ENCODE measurements around the gene RUNX1. TPM values are rescaled to one million over a fixed set of nuclear protein-coding genes. Genes with fewer than 3 reads are reported as not detected.

RUNX1 gene
- total and polyA plus RNA-seq, 5 experiments from 2014 or later: 13.1 to 69.0 (median 22.6) TPM

DNA sequence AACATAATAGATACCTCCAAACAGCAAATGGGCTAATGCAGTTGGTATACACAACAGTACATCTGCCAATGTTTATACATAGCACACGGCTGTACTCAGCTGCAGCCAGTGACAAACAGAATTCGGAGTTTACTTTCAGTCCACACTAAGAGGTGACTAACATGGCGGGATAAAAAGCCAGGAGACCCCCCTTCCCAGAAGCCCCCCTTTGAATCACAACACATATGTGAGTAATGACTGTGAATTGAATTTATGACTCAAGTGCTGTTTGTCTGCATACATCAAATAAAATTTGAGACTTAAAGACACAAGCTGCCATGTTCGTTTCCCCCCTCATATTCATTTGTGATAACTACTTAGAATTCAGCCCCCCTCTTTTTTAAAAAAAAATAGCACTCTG, 113.2 kb downstream of the RUNX1 start:
- Mint-ChIP-seq H3K27me3 (no peaks in the 10 kb centered on the region), H3K9me3 (peaks cover 0 to 8% (median 0%) of the 10 kb centered on the region in 9 donors), H3K36me3 (peaks cover 0 to 2% (median 0%) of the 10 kb centered on the region in 3 donors), H3K4me3 (peak overlapping the region; percentile 38 to 75 (median 62)), H3K27ac (peak overlapping the region; percentile 58 to 99 (median 94)), H3K4me1 (peaks cover 48 to 93% (median 87%) of the 10 kb centered on the region in 4 donors)
- DNase-seq: peak in 1 of 10 donors; percentile 17
- POLR2A ChIA-PET: interaction anchor here (0.6 to 2.3 kb wide), 8 partner anchors 9 to 116 kb away, joined by 3 to 13 read pairs (median 4); no protein-coding TSS in a partner anchor
- ATAC-seq: peak in 1 of 2 donors; percentile 5

DNA sequence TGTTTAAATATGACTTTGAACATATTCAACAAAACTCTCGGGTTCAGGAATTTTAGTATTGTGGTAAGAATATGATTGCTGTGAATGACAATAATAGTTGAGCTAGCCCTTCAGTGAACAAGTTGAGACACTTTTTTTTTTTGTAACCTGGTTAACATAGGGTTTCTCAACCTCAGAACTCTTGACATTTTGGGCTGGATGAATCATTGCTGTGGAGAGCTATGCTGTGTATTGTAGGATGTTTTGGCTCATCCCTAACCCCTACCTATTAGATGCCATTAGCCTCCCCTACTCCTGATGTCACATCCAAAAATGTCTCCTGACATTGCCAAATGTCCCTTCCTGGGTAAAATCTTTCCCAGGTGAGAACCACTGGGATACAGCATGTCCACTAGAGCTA, 113.7 kb downstream of the RUNX1 start:
- H3K9me3 Mint-ChIP-seq: peaks cover 0 to 8% (median 0%) of the 10 kb centered on the region in 9 donors
- peaks cover 48 to 93% (median 87%) of the 10 kb centered on the region in 4 donors for H3K4me1 Mint-ChIP-seq
- peak overlapping the region in 8 of 10 donors; percentile 28 to 65 (median 54) for H3K4me3 Mint-ChIP-seq
- peaks cover 0 to 4% (median 0%) of the 10 kb centered on the region in 3 donors for H3K36me3 Mint-ChIP-seq
- H3K27ac Mint-ChIP-seq: peak overlapping the region; percentile 58 to 99 (median 96)
- no peaks in the 10 kb centered on the region for H3K27me3 Mint-ChIP-seq
- POLR2A ChIA-PET: interaction anchor here (0.6 to 2.3 kb wide), 8 partner anchors 9 to 116 kb away, joined by 3 to 13 read pairs (median 4); no protein-coding TSS in a partner anchor
- ATAC-seq: no peak
- no peak for DNase-seq

DNA sequence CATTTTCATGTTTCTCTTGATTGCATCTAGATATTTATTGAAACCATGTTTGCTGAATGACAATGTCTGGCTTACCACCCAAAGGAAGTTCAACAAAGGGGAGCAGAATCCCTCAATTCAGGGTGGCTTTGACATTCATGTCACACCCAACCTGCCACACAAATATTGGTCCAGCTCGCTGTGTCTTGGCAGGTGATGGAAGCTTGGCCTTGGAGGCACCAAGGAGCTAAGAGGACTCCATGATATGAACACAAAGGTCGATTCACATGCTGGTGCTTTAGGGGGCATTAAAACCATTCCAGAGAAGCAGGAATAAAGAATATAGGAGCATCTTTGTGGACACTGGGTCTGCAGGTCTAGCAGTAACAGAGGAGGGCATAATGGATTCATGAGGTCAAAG, 114.8 kb downstream of the RUNX1 start:
- Mint-ChIP-seq H3K36me3 (peaks cover 0 to 2% (median 0%) of the 10 kb centered on the region in 3 donors), H3K27ac (peak overlapping the region; percentile 90 to 99 (median 96)), H3K4me1 (peaks cover 41 to 87% (median 81%) of the 10 kb centered on the region in 4 donors), H3K9me3 (peaks cover 0 to 8% (median 0%) of the 10 kb centered on the region in 9 donors), H3K27me3 (no peaks in the 10 kb centered on the region), H3K4me3 (peak overlapping the region; percentile 39 to 89 (median 81))
- ATAC-seq (no peak), DNase-seq (no peak)
- POLR2A ChIA-PET: interaction anchor here (1.0 to 2.3 kb wide), 7 partner anchors 10 to 114 kb away, joined by 3 to 13 read pairs (median 7); no protein-coding TSS in a partner anchor

DNA sequence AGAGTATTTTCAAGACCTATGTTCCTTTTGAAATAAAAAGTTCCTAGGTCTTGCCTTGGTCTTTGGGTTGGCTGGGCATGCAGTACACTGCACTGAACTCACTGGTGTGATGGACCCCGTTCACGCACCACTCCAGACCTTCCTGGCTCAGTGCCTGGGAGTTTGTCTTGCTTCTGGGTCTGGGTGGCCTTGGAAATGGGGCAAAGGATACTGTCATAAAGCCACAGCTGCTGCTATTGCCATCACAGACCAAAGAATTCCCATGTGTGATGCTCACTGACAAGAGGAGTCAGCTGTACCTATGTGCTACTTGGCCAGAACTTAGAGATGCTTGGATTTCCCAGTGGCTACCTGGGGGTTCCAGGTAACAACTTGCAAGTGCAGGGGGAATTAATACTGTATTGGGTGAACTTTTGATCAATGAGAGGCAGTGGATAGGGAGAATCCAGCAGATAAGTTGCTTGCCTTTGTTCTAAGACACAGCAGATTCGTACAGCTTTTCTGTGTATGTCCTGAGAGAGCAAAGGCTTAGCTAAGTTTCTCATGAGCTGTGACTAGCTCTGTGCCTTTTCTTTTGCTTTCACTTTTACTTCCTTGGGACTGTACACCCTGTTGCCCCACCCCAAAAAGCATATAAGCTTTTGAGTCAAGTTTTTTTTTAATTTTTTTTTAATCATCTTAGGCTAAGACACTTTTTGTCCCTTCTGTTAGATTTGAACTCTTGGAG, 115.3 kb downstream of the RUNX1 start:
- no peaks in the 10 kb centered on the region for H3K27me3 Mint-ChIP-seq
- peaks cover 0 to 8% (median 0%) of the 10 kb centered on the region in 9 donors for H3K9me3 Mint-ChIP-seq
- ATAC-seq (peak; percentile 89 to 93), DNase-seq (peak in 9 of 10 donors; percentile 7 to 70 (median 52))
- H3K36me3 Mint-ChIP-seq: peaks cover 0 to 7% (median 2%) of the 10 kb centered on the region in 3 donors
- peak overlapping the region; percentile 39 to 89 (median 81) for H3K4me3 Mint-ChIP-seq
- peak overlapping the region; percentile 90 to 99 (median 96) for H3K27ac Mint-ChIP-seq
- POLR2A ChIA-PET: interaction anchor here (0.6 to 2.3 kb wide), 13 partner anchors 10 to 443 kb away, joined by 3 to 13 read pairs (median 3); no protein-coding TSS in a partner anchor
- H3K4me1 Mint-ChIP-seq: peaks cover 42 to 87% (median 80%) of the 10 kb centered on the region in 4 donors

DNA sequence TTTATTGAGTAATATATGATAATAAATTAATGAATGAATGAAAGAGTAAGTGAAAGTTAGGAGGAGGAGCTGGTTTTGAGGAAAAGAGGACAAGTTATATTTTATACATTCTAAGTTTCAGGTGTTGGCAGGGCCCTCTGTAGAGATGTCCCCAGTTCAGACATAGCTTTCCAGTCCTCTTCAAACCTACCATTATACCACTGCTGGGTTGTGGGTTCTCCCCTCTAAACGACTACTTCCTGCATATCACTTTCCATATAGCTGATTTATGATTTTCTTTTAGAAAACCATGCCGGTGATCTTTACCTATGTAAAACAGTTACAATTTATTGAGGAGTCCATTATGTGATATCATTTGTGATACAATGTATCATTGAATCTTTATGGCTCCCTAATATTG, 116.9 kb downstream of the RUNX1 start:
- H3K4me3 Mint-ChIP-seq: peak overlapping the region in 8 of 10 donors; percentile 5 to 89 (median 44)
- H3K4me1 Mint-ChIP-seq: peaks cover 38 to 82% (median 75%) of the 10 kb centered on the region in 4 donors
- POLR2A ChIA-PET: interaction anchor here (1.3 kb wide), 1 partner anchor 23 kb away, joined by 4 read pairs; no protein-coding TSS in a partner anchor
- ATAC-seq: no peak
- peaks cover 0 to 8% (median 0%) of the 10 kb centered on the region in 9 donors for H3K9me3 Mint-ChIP-seq
- DNase-seq: no peak
- no peaks in the 10 kb centered on the region for H3K27me3 Mint-ChIP-seq
- peak overlapping the region; percentile 69 to 99 (median 96) for H3K27ac Mint-ChIP-seq
- peaks cover 0 to 9% (median 3%) of the 10 kb centered on the region in 3 donors for H3K36me3 Mint-ChIP-seq

DNA sequence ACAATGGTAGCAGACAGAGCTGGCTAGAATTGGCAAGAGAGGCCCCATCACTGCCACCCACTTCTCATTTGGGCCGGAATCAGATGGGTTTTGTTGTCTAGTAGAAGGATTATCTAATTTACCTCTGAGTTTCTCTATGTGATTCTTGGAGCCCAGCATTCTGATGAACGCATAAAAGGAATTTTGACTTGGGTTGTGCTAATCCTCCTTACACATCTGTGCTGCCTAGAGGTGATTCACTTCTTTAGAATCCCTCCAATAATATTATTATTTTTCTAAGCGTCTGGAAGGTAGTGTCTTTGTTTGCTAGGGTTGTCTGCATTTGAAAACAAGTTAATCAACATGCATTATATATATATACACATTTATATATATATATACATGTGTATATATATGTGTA, 118.1 kb downstream of the RUNX1 start:
- Mint-ChIP-seq H3K27me3 (no peaks in the 10 kb centered on the region), H3K4me3 (no peak overlapping the region), H3K36me3 (peaks cover 0 to 14% (median 3%) of the 10 kb centered on the region in 3 donors), H3K27ac (peak overlapping the region in 7 of 10 donors; percentile 5 to 63 (median 21)), H3K9me3 (peaks cover 0 to 8% (median 0%) of the 10 kb centered on the region in 9 donors), H3K4me1 (peaks cover 40 to 81% (median 75%) of the 10 kb centered on the region in 4 donors)
- no peak for DNase-seq
- POLR2A ChIA-PET: no interaction called here
- ATAC-seq: no peak

DNA sequence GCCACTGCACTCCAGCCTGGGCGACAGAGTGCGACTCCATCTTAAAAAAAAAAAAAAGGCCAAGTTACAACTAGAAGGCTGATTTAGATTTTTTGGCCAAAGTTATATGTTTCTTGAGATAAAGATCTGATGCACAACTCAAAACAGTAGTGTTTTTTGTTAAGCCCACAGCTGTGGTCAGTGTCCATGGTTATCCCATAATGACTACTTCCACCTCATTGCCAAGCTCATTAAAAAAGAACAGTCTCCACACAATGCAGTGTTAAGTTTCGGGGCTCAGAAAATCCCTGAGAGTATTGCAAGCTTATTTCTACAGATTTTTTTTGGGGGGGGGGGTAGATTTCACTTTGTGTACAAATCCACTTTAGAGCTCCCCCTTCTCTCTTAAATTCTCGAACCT, 120.5 kb downstream of the RUNX1 start:
- peaks cover 0 to 8% (median 0%) of the 10 kb centered on the region in 9 donors for H3K9me3 Mint-ChIP-seq
- DNase-seq (no peak), ATAC-seq (no peak)
- no peak overlapping the region for H3K4me3 Mint-ChIP-seq
- no peaks in the 10 kb centered on the region for H3K27me3 Mint-ChIP-seq
- peaks cover 0 to 26% (median 15%) of the 10 kb centered on the region in 3 donors for H3K36me3 Mint-ChIP-seq
- POLR2A ChIA-PET: interaction anchor here (0.6 kb wide), 1 partner anchor 449 kb away, joined by 4 read pairs; no protein-coding TSS in a partner anchor
- H3K27ac Mint-ChIP-seq: peak overlapping the region in 1 of 10 donors; percentile 23
- H3K4me1 Mint-ChIP-seq: peaks cover 36 to 79% (median 73%) of the 10 kb centered on the region in 4 donors

DNA sequence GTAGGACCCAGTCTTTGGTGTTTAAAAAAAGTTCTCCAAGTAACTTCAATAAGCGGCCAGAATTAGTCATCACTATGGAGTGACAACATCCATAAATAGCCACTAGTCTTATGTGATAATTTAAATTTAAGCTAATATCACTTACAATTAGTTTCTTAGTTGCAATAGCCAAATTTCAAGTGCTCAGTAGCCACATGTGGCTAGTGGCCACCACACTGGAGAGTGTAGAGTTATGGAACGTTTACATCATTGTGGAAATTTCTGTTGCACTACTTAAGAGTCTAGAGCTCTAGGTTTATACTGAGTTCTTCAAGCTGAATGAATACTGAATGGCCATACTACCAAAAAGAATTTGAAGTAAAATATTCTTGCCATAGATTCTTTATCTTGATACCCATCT, 121.1 kb downstream of the RUNX1 start:
- Mint-ChIP-seq H3K9me3 (peaks cover 0 to 8% (median 0%) of the 10 kb centered on the region in 9 donors), H3K4me1 (peaks cover 35 to 79% (median 72%) of the 10 kb centered on the region in 4 donors), H3K4me3 (no peak overlapping the region), H3K27ac (peak overlapping the region in 1 of 10 donors; percentile 4), H3K36me3 (peaks cover 0 to 26% (median 15%) of the 10 kb centered on the region in 3 donors), H3K27me3 (no peaks in the 10 kb centered on the region)
- POLR2A ChIA-PET: no interaction called here
- ATAC-seq (no peak), DNase-seq (no peak)

DNA sequence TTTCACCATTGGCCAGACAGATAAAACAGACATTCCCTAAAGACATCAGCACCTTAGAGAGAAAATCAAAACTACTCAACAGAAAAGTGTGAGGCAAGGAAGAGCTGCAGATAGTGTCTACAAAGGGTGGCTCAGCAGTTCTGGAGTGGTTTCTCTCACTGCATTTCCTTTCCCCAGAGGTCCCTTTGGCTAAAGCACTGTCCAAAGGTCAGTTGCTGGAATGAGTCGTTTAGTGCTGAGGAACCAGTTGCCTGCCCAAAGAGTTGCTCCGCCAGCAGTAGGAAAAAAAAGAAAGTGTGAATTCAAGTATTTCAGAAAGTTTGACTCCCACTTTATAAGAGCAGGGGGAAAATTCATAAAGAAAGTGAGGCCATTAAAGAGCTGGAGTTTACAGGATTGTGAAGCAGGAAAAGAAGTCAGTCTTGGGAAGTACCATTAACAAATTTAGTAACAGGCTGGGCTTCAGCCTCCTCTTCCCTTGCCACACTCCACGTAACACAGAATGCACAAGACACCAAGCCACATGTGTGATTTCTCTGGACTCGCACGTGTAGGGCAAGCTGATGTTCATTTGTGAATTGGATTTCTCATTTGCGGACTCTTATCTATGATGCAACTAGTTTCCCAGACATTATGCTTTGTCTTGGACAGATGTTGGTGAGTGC, 122.2 kb downstream of the RUNX1 start:
- no peaks in the 10 kb centered on the region for H3K27me3 Mint-ChIP-seq
- no peak overlapping the region for H3K4me3 Mint-ChIP-seq
- H3K36me3 Mint-ChIP-seq: peaks cover 0 to 31% (median 17%) of the 10 kb centered on the region in 3 donors
- H3K4me1 Mint-ChIP-seq: peaks cover 29 to 79% (median 72%) of the 10 kb centered on the region in 4 donors
- POLR2A ChIA-PET: interaction anchor here (0.6 to 1.4 kb wide), 5 partner anchors 9 to 121 kb away, joined by 3 to 4 read pairs (median 3); no protein-coding TSS in a partner anchor
- ATAC-seq (no peak), DNase-seq (no peak)
- peak overlapping the region in 1 of 10 donors; percentile 36 for H3K27ac Mint-ChIP-seq
- H3K9me3 Mint-ChIP-seq: peaks cover 0 to 7% (median 0%) of the 10 kb centered on the region in 9 donors

DNA sequence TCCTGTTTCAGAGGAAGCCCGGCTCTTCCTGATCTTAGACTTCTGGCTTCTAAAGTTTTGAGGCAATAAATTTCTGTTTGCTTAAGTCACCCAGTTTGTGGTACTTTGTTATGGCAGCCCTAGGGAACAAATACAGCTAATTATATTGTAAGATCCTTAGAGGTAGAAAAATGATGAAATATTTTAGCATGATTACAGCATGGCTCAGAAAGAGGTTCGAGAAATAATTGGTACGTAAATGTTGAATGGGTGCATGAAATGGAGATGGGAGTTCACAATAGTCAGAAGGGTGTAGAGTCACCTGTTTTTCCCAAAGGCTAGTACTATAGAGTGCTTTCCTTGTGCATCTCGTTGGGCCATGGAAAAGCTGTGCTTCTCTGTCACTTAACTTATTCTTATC, 123.5 kb downstream of the RUNX1 start:
- Mint-ChIP-seq H3K27me3 (no peaks in the 10 kb centered on the region), H3K4me1 (peaks cover 25 to 80% (median 73%) of the 10 kb centered on the region in 4 donors)
- POLR2A ChIA-PET: no interaction called here

DNA sequence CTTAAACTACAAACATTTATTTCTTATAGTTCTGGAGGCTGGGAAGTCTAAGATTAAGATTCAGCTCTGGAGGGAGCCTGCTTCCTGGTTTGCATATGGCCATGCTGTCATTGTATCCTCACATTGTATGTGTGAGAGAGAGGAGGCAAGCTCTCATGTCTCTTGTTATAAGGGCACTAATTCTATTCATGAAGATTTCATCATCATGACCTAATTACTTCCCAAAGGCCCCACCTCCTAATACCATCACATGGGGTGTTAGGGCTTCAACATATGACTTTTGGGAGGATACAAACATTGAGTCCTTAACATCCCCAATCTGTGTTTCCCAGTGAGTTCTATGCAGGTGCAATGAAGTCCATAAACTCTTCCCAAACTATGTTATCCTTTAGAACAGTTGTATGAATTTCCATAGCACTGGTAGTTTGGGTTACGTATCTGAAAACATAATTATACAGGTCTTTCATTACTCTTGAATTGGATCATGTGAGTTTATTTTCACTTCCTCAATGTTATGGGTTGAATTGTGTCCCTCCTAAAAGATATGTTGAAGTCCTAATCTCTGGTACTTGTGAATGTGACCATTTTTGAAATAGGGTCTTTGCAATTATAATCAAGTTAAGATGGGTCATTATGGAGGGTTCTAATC, 124.2 kb downstream of the RUNX1 start:
- POLR2A ChIA-PET: interaction anchor here (2.2 kb wide), 1 partner anchor 9 kb away, joined by 9 read pairs; no protein-coding TSS in a partner anchor
- Mint-ChIP-seq H3K36me3 (peaks cover 0 to 35% (median 18%) of the 10 kb centered on the region in 3 donors), H3K4me1 (peaks cover 27 to 85% (median 73%) of the 10 kb centered on the region in 4 donors), H3K27ac (peak overlapping the region in 3 of 10 donors; percentile 8 to 72 (median 70)), H3K4me3 (peak overlapping the region in 1 of 10 donors; percentile 12), H3K27me3 (no peaks in the 10 kb centered on the region), H3K9me3 (peaks cover 0 to 6% (median 0%) of the 10 kb centered on the region in 9 donors)
- ATAC-seq (no peak), DNase-seq (no peak)

More for the DNA sequence above, 123.5 kb downstream of the RUNX1 start:
- peak overlapping the region in 2 of 10 donors; percentile 8 to 70 for H3K27ac Mint-ChIP-seq
- ATAC-seq (no peak), DNase-seq (no peak)
- peaks cover 0 to 6% (median 0%) of the 10 kb centered on the region in 9 donors for H3K9me3 Mint-ChIP-seq
- H3K36me3 Mint-ChIP-seq: peaks cover 0 to 32% (median 18%) of the 10 kb centered on the region in 3 donors
- H3K4me3 Mint-ChIP-seq: no peak overlapping the region

Measured in naive thymus-derived CD8-positive, alpha-beta T cell (primary cell).